Activated CD4-positive, CD25-positive, alpha-beta regulatory T cell (primary cell): ENCODE data around the gene AP4B1.

Source experiments
- DNase-seq, 4 experiments: peaks; one replicate each; lab custom pipeline; 2025; lab: John Stamatoyannopoulos, UW

The AP4B1 gene

DNA sequence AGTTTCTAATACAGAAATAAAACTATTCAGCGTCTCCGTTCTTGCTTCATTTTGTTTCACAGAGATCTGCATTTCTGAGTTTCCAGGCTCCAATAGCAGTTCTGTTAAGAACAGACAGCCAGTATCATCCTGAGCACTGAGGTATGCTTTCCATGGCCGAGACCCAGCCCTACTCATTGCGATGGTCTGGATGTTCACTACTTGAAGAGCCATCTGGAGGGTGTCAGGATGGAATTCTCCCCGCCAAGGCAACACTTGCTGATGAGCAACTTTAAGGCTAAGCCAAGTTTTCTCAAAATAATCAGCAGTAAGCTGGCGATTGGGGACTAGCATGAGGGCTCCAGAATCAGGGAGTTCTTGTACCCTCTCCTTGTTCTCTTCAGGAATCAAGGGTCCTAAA is 9.5 kb downstream of the AP4B1 start:
- DNase-seq, result no peak

GRCh38 chr1:113893267-113893666 is 11.3 kb downstream of the AP4B1 start:
- no peak for DNase-seq

GRCh38 chr1:113891631-113892220 is 12.9 kb downstream of the AP4B1 start:
- no peak for DNase-seq

DNA sequence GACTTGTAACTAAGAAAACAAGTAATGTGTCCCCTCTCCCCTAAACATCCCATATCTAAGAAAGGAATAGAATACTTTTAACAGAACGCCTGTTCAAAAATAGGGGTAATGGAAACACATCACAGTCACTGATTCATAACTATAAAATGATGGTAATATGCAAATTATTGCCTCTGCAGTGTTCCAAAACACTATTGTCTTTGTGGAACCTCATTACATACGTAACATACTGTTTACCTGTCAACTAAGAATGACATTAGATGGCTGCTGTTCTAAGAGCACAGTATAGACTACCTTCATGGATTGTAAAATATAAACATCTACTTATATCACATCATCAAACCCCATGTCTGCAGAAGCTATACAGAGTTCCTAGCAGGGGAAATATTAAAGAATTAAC is 13.8 kb downstream of the AP4B1 start:
- DNase-seq, result no peak

- DNase-seq, result no peak
Measured at GRCh38 chr1:113887402-113888175, 17.0 kb downstream of the AP4B1 start, which contains the start of gene BCL2L15. Gene BCL2L15, minus strand, starts transcription at chr1:113887581. Its CDS starts 206 bp downstream, at chr1:113887375.

- DNase-seq, result no peak
Measured at GRCh38 chr1:113886417-113887401, 17.9 kb downstream of the AP4B1 start.

DNA sequence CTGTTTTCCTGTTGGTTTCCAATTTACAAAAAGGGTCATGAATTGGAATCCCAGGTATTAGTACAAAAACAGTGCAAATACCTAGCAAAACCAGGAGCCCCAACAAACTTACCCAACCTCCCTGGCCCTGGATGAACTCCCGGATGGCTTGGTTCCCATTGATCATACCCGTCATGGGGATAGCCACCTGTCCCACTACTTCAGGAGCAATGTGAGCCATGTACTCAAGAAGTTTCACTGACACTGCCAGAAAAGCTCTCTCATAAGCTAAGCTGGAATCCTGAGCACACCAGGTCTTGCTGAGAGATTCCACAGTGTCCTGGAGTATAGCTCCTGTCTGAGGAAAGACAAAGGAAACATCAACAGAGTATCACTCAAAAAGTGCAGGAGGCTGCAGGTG is 22.9 kb downstream of the AP4B1 start:
- DNase-seq, result no peak

- no peak for DNase-seq
Measured at GRCh38 chr1:113879739-113880038, 24.9 kb downstream of the AP4B1 start.

DNA sequence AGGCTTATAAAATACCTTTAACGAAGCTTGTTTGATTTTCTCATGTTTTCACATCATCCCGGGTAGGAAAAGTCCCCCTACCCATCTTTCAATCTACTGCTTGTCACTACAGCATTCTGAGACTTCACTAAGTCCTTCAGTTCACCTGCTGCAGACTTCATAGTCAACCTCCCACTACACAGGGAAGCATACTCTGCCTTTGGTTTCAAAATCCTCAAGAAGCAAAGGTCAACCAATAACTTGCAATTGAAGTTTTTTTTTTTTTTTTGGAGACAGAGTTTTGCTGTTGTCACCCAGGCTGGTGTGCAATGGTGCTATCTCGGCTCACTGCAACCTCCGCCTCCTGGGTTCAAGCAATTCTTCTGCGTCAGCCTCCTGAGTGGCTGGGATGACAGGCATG is 28.4 kb downstream of the AP4B1 start:
- DNase-seq, result no peak

DNA sequence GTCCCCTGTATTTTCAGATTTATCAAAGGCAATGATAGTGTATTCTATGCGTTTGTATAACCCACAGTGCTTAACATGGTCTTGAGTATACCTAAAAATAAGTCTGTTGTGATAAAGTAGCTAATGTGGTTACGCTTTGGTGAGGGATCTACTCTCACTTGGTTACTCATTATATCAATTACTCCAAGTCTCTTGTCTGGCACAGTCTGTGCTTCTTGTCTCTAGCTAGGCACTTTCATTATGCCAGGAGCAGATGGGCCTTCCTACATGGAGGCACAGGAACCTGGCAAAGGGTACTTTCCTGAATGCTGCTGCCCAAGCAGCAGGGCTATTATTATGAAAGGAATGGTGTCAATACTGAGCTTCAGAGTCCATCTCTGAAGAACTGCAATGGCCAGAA is 28.9 kb downstream of the AP4B1 start:
- DNase-seq, result no peak

GRCh38 chr1:113874012-113874879 is 30.4 kb downstream of the AP4B1 start:
- DNase-seq, result no peak

GRCh38 chr1:113872219-113872935 is 32.2 kb downstream of the AP4B1 start:
- no peak for DNase-seq

DNA sequence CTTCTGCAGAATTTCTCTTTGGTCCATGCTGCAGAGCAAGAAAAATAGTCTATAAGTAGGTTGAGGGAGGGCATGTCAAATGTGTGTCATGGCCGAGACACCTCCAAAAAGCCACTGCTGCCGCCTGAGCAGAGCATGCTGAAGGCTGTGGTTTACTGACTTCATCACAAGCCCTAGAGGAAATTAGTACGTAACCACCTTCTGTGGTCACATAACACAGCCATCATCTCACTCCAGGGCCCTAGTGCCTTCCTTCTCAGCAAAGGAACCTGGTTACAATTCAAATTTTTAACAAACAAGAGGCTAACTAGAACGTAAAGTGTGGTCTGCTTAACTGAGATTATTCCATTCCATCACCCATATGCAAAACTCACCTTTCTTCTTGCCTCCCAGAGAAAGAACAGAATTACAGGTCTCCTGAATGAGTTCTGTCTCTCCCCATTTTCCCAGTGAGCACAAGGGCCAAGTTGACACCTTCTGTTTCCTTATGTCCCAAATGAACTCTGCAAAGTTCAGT is 32.9 kb downstream of the AP4B1 start, which contains the start of gene PTPN22:
TSS of gene PTPN22 (minus strand) at position 116 of the 517 bp plus-strand sequence.
- DNase-seq, result peak; percentile 19 to 61 (median 57)

DNA sequence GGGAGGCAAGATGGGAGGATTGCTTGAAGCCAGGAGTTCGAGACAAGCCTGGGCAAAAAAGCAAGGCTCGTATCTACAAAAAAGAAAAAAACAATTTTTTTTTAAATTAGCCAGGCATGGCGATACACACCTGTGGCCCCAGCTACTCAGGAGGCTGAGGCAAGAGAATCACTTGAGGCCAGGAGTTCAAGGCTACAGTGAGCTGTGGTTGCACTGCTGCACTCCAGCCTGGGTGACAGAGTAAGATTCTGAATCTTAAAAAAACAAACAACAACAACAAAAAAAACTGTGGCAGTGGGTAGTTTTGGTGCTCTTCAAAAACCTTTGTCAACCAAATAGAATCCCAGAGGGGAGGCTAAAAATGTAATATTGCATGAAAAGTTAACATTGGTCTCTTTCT is 33.8 kb downstream of the AP4B1 start:
- no peak for DNase-seq

- no peak for DNase-seq
Measured at GRCh38 chr1:113868387-113869083, 36.1 kb downstream of the AP4B1 start.

DNA sequence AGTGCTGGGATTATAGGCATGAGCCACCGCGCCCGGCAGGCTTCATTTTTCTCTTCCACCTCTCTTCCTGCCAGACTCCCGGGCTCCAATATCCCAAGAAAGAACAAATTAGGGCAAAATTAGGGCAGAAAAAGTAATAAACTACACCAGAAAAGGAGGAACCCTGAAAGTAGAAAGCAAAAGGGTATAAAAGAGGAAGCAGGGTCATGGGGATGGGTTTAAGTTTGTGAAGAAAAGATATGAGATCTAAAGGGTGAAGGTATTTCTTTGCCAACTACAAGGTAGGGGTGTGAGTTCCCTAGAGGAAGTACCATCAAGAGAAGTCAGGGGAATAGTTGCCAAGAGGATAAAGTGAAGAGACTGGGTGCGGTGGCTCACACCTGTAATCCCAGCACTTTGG is 43.0 kb downstream of the AP4B1 start:
- DNase-seq, result no peak

DNA sequence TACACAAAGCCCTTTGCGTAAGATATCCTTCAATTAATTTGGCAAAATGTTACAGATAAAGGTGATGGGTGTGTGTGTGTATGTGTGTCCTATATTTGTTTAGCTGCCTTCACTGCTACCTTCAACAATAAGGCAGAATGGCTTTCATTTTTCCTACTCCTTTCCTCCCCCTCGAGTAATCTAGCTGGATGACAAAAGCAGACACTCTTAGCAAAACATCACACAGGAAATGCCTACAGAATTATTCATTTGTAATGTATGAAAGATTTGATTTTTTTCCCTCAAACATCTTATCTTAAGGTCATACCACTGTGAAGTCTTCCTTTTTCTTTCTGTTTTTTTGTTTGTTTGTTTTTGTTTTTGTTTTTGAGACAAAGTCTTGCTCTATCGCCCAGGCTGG is 43.7 kb downstream of the AP4B1 start:
- DNase-seq, result no peak

GRCh38 chr1:113859478-113860175 is 45.0 kb downstream of the AP4B1 start:
- no peak for DNase-seq

DNA sequence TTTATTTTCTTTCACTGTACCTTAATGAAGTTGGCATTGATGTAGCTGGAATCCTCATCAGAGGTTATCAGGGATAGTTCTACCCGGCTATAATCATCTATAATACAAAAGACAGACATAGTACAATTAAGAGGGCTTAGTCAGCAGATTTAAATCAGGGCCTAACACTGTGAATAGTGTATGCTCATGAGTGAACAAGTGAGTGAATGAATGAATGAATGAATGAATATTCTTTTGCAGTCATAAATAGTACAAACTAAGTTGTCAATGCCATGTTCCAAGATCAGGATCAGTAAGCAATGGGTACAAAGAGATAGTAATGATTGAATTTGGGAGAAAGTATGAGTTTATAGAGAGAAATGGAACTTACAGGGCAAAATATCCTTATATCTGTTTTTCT is 45.6 kb downstream of the AP4B1 start:
- DNase-seq, result no peak
